RWPE2 (cell line): ENCODE data around the gene PSMD13.
"Not testable (repeated sequence)": the region's sequence is repeated elsewhere in the genome, so short reads cannot be mapped to it uniquely, and the experiment has no call there.

Experiments
- ATAC-seq: fragments of 200-7000 bp; cut with Tn5 transposase; 3 replicates; pipeline ENCODE4 v1.9.1; 2021; ENCODE audit warnings: low read depth
- DNase-seq: peaks from one replicate; pipeline ENCODE4 v3.0.0-alpha.2; 2020; ENCODE audit warnings: low spot score
- H3K27ac ChIP-seq: fragments of 450-650 bp; 2 replicates; pipeline ENCODE4 v1.5.1; 2017; ENCODE audit warnings: mild to moderate bottlenecking; ENCODE audit not compliant: poor library complexity, severe bottlenecking
- H3K27me3 ChIP-seq: fragments of 250-450 bp; sonication (Bioruptor Pico); 2 replicates; pipeline ENCODE4 v1.5.1; 2021; ENCODE audit warnings: mild to moderate bottlenecking, moderate library complexity; ENCODE audit not compliant: insufficient read depth, poor library complexity, severe bottlenecking
- H3K36me3 ChIP-seq: fragments of 250-450 bp; sonication (Bioruptor Pico); 2 replicates; pipeline ENCODE4 v1.5.1; 2020; ENCODE audit warnings: low read depth, mild to moderate bottlenecking, moderate library complexity
- H3K4me1 ChIP-seq: fragments of 250-450 bp; sonication (Bioruptor Pico); 2 replicates; pipeline ENCODE4 v1.5.1; 2021; ENCODE audit warnings: mild to moderate bottlenecking, moderate library complexity; ENCODE audit not compliant: insufficient read depth, poor library complexity, severe bottlenecking
- H3K4me3 ChIP-seq: fragments of 250-450 bp; sonication (Bioruptor Pico); 2 replicates; pipeline ENCODE4 v1.5.1; 2021; ENCODE audit warnings: mild to moderate bottlenecking, moderate library complexity; ENCODE audit not compliant: severe bottlenecking
- H3K9me3 ChIP-seq: fragments of 250-450 bp; sonication (Bioruptor Pico); 2 replicates; pipeline ENCODE4 v1.5.1; 2021; ENCODE audit warnings: mild to moderate bottlenecking, moderate library complexity; ENCODE audit not compliant: severe bottlenecking
- CTCF ChIP-seq: fragments of 450-650 bp; IDR thresholded peaks from one replicate; pipeline ENCODE4 v1.5.1; 2017; ENCODE audit warnings: mild to moderate bottlenecking, moderate library complexity; ENCODE audit not compliant: poor library complexity, severe bottlenecking

The PSMD13 gene

GRCh38 chr11:285021-285893 is 48.5 kb downstream of the PSMD13 start:
- TF ChIP-seq CTCF: no peak
- no peaks in the 10 kb centered on the region for H3K9me3 ChIP-seq
- DNase-seq: no peak
- H3K4me3 ChIP-seq: no peak overlapping the region
- H3K4me1 ChIP-seq: no peaks in the 10 kb centered on the region
- ATAC-seq: no peak
- no peaks in the 10 kb centered on the region for H3K36me3 ChIP-seq
- H3K27me3 ChIP-seq: peaks cover 36% of the 10 kb centered on the region
- H3K27ac ChIP-seq: no peak overlapping the region

DNA sequence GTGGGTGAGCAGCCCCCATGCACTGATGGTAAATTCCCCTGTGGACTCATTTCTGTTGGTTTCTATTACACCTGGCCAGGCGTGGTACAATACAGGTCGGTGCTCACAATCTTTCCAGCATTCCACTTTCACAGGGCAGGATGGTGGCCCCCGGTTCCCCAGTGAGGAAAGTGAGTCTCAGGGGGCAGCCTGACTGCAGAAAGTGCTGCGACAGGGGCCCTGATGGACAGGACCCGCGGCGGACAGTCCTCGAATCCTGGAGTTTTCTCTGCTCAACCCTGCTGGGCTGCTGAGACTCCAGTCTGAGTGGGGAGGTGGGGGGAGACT is 49.1 kb downstream of the PSMD13 start:
- ATAC-seq: no peak
- no peaks in the 10 kb centered on the region for H3K9me3 ChIP-seq
- no peak overlapping the region for H3K4me3 ChIP-seq
- no peak overlapping the region for H3K27ac ChIP-seq
- TF ChIP-seq CTCF: no peak
- H3K4me1 ChIP-seq: no peaks in the 10 kb centered on the region
- peaks cover 30% of the 10 kb centered on the region for H3K27me3 ChIP-seq
- DNase-seq: no peak
- no peaks in the 10 kb centered on the region for H3K36me3 ChIP-seq

DNA sequence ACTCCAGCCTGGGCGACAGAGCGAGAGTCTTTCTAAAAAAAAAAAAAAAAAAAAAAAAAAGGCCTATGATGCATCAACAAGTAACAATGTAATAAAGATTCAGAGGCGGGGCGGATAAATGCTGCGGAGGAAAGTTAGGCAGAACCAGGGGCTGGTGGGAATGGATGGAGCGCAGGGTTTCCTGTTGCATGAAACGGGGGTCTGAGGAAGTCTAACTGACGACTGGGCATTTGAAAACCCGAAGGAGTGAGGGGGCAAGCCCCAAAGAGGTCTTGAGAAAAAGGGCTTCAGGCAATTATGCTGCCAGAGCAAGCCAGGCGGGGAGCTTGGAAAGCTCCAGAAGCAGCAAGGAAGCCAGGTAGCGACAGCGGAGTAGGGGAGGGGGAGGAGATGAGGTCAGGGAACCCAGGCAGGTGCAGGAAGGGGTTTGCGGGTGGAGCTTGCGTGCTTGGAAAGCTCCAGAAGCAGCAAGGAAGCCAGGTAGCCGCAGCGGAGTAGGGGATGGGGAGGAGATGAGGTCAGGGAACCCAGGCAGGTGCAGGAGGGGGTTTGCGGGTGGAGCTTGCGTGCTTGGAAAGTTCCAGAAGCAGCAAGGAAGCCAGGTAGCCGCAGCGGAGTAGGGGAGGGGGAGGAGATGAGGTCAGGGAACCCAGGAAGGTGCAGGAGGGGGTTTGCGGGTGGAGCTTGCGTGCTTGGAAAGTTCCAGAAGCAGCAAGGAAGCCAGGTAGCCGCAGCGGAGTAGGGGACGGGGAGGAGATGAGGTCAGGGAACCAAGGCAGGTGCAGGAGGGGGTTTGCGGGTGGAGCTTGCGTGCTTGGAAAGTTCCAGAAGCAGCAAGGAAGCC is 50.4 kb downstream of the PSMD13 start:
- not testable (repeated sequence) for H3K9me3 ChIP-seq, H3K4me3 ChIP-seq, H3K27ac ChIP-seq, ATAC-seq, H3K36me3 ChIP-seq, H3K4me1 ChIP-seq, DNase-seq
- peaks cover 16% of the 10 kb centered on the region for H3K27me3 ChIP-seq

- H3K27ac ChIP-seq: no peak overlapping the region
- no peaks in the 10 kb centered on the region for H3K36me3 ChIP-seq
- no peaks in the 10 kb centered on the region for H3K9me3 ChIP-seq
- peaks cover 9% of the 10 kb centered on the region for H3K27me3 ChIP-seq
- TF ChIP-seq CTCF: no peak
- peak; percentile 60 for DNase-seq
- no peaks in the 10 kb centered on the region for H3K4me1 ChIP-seq
- ATAC-seq: peak; percentile 24; the same call in 2 of the 3 replicates
- peak overlapping the region; percentile 79 for H3K4me3 ChIP-seq
Observed at GRCh38 chr11:287821-288477, 51.2 kb downstream of the PSMD13 start.
